Measurements from ENCODE around the gene FABP6.
"Not testable (repeated sequence)": the region's sequence is repeated elsewhere in the genome, so short reads cannot be mapped to it uniquely, and the experiment has no call there.

Gene FABP6

GRCh38 chr5:160229190-160229742 is at the start of gene FABP6:
Gene FABP6, plus strand, starts transcription at chr5:160229506. Its CDS starts 52 bp downstream, at chr5:160229558.
- no peak for DNase-seq

GRCh38 chr5:160180931-160181330 is 48.4 kb upstream of the FABP6 start:
- no peak for DNase-seq

GRCh38 chr5:160181965-160182622 is 47.2 kb upstream of the FABP6 start:
- no peak for DNase-seq

- no peak for DNase-seq
Measured at GRCh38 chr5:160183075-160183474, 46.2 kb upstream of the FABP6 start.

- no peak for DNase-seq
Measured at GRCh38 chr5:160185626-160186360, 43.5 kb upstream of the FABP6 start.

- no peak for DNase-seq
Measured at GRCh38 chr5:160186480-160186879, 42.8 kb upstream of the FABP6 start.

- no peak for DNase-seq
Measured at GRCh38 chr5:160187091-160187490, 42.2 kb upstream of the FABP6 start.

GRCh38 chr5:160188141-160189015 is 40.9 kb upstream of the FABP6 start:
- DNase-seq, result no peak

GRCh38 chr5:160192424-160192823 is 36.9 kb upstream of the FABP6 start:
- no peak for DNase-seq

GRCh38 chr5:160193076-160193475 is 36.2 kb upstream of the FABP6 start:
- DNase-seq, result not testable (repeated sequence)

GRCh38 chr5:160193790-160194189 is 35.5 kb upstream of the FABP6 start:
- not testable (repeated sequence) for DNase-seq

GRCh38 chr5:160197341-160198144 is 31.8 kb upstream of the FABP6 start:
- no peak for DNase-seq

- DNase-seq, result no peak
Measured at GRCh38 chr5:160198146-160198545, 31.2 kb upstream of the FABP6 start.

- DNase-seq, result no peak
Measured at GRCh38 chr5:160198841-160199409, 30.4 kb upstream of the FABP6 start.

GRCh38 chr5:160199410-160199911 is 29.8 kb upstream of the FABP6 start:
- DNase-seq, result peak; percentile 3

- DNase-seq, result no peak
Measured at GRCh38 chr5:160207061-160207460, 22.2 kb upstream of the FABP6 start.

GRCh38 chr5:160209917-160210316 is 19.4 kb upstream of the FABP6 start:
- DNase-seq, result no peak

- no peak for DNase-seq
Measured at GRCh38 chr5:160210606-160211005, 18.7 kb upstream of the FABP6 start.

GRCh38 chr5:160211352-160211751 is 18.0 kb upstream of the FABP6 start:
- no peak for DNase-seq

- DNase-seq, result peak; percentile 29
Measured at GRCh38 chr5:160213537-160213936, 15.8 kb upstream of the FABP6 start.

- DNase-seq, result no peak
Measured at GRCh38 chr5:160219356-160219755, 9.9 kb upstream of the FABP6 start.

- DNase-seq, result no peak
Measured at GRCh38 chr5:160221082-160221481, 8.2 kb upstream of the FABP6 start.

Data from SHP77 treated with DMSO at 0.1 percent for 48 hours (cell line).